Body of pancreas (tissue), 4 donors: ENCODE data around the gene HOXC11. TPM values are rescaled to one million over a fixed set of nuclear protein-coding genes. Genes with fewer than 3 reads are reported as not detected.

Source experiments
- ATAC-seq: fragments of 150-250 bp; one replicate; pipeline ENCODE4 v1.9.1; 2016
- DNase-seq, 4 donors: peaks; one replicate each; pipeline ENCODE4 v3.0.0-alpha.2; 2019
- H3K27ac ChIP-seq, 4 donors: fragments of 200-600 bp; sonication (generic); 1 replicate in 3 of 4; 2 replicates in 1 of 4; pipeline versions ENCODE4 v1.5.1 to v1.6.1; 2016 to 2019; ENCODE audit warnings: mild to moderate bottlenecking in 1 of 4, mixed read lengths in 1 of 4, moderate library complexity in 1 of 4
- H3K27me3 ChIP-seq, 2 donors: fragments of 200-600 bp; sonication (generic); one replicate each; pipeline ENCODE4 v1.6.0; 2016; ENCODE audit warnings: mild to moderate bottlenecking in 1 of 2
- H3K36me3 ChIP-seq, 2 donors: fragments of 200-600 bp; sonication (generic); replicated peaks in 1 of 2; 2 replicates each; pipeline ENCODE4 v1.5.1; 2016; ENCODE audit warnings: low read depth in 2 of 2; ENCODE audit not compliant: insufficient read depth in 1 of 2
- H3K4me1 ChIP-seq: fragments of 200-600 bp; sonication (generic); one replicate; pipeline ENCODE4 v1.6.0; 2016
- H3K4me3 ChIP-seq, 2 donors: fragments of 200-600 bp; sonication (generic); 1 replicate in 1 of 2; 2 replicates in 1 of 2; pipeline ENCODE4 v1.5.1; 2016 to 2019
- H3K9me3 ChIP-seq, 3 donors: fragments of 200-600 bp; sonication (generic); 1 replicate in 2 of 3; 2 replicates in 1 of 3; pipeline ENCODE4 v1.5.1; 2016
- POLR2A ChIP-seq, 3 donors: fragments of 450-650 bp; IDR thresholded peaks; one replicate each; pipeline ENCODE4 v1.6.1; 2016; ENCODE audit warnings: antibody characterized with exemption in 3 of 3, mild to moderate bottlenecking in 2 of 3
- WGBS, 2 donors: methylation state at CpG; one replicate each; pipeline ENCODE4 v1.1.5; 2017; 5-methylcytosine and 5-hydroxymethylcytosine counted together
- intact Hi-C: fragments of 100-400 bp; cut with DNase I; formaldehyde crosslinking; loops from one replicate; pipeline ENCODE4 v1.15.1; 2023
- total RNA-seq, 2 donors: library from RNA; depleted of rRNA; stranded (reverse); fragments of >200 nt; gene quantifications; one replicate each; pipeline ENCODE4 v1.1.0, GENCODE V29; 2016
- TF ChIP-seq, protein P1 (sequence below), 7 experiments: fragments of 450-650 bp in 4 of 7; fragments of 200-600 bp in 3 of 7; sonication (generic) in 3 of 7; IDR thresholded peaks; one replicate each; pipeline ENCODE4 v1.5.1; 2016 to 2019; ENCODE audit warnings: antibody characterized with exemption in 7 of 7

Gene HOXC11
- total RNA-seq, 2 donors from 2014 or later = not detected

DNA sequence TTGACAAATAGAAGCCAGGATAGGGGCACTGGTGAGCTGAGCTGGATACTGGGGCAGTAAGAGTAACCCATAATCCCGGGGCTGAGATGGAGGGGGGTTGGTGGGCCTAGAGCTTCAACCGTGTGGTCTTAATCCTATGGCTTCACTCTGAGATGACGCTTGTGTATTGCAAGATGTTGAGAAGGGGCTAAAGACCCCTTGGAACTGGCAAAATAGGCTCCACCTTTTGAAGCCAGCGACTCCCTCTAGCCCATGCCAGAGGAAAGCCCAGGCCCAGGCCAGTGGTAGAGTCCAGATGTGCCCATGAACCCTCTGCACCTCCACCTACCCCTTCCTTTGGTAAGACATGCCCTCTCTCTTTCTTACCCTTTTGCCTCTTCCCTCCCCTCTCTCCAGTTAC, 13.6 kb upstream of the HOXC11 start:
- Histone ChIP-seq H3K27ac (no peak overlapping the region), H3K9me3 (no peaks in the 10 kb centered on the region), H3K36me3 (no peaks in the 10 kb centered on the region), H3K4me1 (peaks cover 24% of the 10 kb centered on the region), H3K27me3 (peaks cover 0 to 79% of the 10 kb centered on the region in 2 donors), H3K4me3 (no peak overlapping the region)
- no peak for DNase-seq
- ATAC-seq = no peak
- intact Hi-C loops = no loop called here
- WGBS, 2 donors = 8 to 12% methylated on average over 4 of the region's 4 CpGs
- no peak for TF ChIP-seq POLR2A (IDR thresholded peaks at IDR 0.05)
- TF ChIP-seq, protein P1, sequence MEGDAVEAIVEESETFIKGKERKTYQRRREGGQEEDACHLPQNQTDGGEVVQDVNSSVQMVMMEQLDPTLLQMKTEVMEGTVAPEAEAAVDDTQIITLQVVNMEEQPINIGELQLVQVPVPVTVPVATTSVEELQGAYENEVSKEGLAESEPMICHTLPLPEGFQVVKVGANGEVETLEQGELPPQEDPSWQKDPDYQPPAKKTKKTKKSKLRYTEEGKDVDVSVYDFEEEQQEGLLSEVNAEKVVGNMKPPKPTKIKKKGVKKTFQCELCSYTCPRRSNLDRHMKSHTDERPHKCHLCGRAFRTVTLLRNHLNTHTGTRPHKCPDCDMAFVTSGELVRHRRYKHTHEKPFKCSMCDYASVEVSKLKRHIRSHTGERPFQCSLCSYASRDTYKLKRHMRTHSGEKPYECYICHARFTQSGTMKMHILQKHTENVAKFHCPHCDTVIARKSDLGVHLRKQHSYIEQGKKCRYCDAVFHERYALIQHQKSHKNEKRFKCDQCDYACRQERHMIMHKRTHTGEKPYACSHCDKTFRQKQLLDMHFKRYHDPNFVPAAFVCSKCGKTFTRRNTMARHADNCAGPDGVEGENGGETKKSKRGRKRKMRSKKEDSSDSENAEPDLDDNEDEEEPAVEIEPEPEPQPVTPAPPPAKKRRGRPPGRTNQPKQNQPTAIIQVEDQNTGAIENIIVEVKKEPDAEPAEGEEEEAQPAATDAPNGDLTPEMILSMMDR (IDR thresholded peaks at IDR 0.05) = no peak

DNA sequence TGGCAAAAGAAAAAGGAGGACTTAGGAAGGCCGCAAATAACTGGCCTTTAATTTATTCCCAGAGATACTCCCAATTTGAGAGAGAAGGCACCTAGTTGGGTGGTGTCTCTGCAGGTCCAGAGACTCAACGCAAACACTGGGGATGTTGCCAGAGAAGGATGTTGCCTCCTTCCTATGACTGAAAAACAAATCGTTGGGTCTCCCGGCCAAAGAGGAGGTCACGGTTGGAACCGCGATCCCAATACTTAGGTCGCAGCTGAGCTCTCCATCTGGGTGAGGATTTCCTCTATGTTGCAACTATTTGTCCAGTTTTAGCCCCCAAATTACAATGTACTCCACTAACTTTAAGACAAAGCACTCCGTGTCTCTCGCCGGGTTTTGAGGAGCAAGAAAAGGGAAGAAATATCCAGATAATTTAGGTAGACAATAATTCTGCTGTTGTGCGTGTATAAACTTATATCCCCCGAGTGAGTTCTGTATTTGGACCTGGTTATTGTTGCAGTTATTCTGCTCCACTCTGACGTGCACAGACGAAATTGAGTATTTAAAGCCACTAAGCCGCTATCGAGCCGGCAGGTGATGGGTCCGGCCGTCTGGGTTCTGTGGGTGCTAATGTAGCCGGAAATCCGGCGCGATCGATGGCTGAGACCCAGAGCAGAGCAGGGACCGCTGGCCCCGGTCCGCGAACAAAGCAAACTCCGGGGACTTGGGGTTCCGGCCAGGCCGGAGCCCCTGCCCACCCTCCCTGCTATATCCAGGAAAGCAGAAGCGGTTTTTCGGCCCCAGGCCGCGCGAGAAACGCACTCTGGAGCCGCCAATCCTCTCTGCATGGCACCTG, 12.5 kb upstream of the HOXC11 start:
- WGBS, 2 donors = 6 to 14% methylated on average over 30 to 39 of the region's 39 CpGs
- no peaks in the 10 kb centered on the region for H3K9me3 ChIP-seq
- no peak overlapping the region for H3K27ac ChIP-seq
- ATAC-seq (no peak), DNase-seq (no peak)
- intact Hi-C loops = no loop called here
- H3K36me3 ChIP-seq = no peaks in the 10 kb centered on the region
- TF ChIP-seq POLR2A (IDR thresholded peaks at IDR 0.05) = no peak
- TF ChIP-seq, protein P1 (IDR thresholded peaks at IDR 0.05) = no peak
- peaks cover 0 to 78% of the 10 kb centered on the region in 2 donors for H3K27me3 ChIP-seq
- H3K4me3 ChIP-seq = no peak overlapping the region
- H3K4me1 ChIP-seq = peaks cover 14% of the 10 kb centered on the region

DNA sequence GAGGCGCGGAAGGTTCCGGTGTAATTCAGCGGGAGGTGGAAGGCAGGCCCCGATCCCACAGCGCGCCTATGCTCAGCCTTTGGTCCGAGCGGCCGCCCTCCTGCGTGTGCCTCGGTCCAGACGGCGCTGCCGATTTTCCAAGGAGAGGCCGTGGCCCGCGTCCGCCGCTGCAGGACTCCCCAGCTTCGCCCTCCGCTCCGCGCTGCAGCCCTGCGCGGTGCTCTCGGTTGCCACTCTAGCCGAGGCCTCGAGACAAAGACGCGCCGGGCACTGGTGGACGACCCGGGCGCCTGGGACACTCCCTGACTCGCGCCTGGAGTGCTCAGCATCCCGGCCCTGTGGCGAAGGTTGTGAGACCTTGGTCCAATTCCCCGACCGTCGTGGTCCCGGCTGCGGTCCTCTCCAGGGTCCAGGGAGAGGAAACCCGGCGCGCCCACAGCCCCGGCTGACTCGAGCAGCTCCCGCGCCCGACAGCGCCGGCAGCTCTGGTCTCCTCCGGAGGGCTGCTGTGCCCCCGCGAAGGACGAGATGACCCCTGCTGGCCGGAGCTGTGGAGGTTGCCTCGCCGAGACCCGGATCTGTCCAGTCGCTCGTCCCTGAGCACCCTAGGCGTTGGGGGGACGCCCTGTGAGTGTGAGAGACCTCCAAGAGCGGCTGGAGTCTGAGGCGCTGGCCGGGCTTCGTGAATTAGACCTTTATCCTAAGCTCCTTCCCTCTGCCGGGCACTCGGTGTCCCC, 11.7 kb upstream of the HOXC11 start:
- ATAC-seq (no peak), DNase-seq (no peak)
- Histone ChIP-seq H3K4me3 (no peak overlapping the region), H3K27ac (no peak overlapping the region), H3K27me3 (peaks cover 0 to 78% of the 10 kb centered on the region in 2 donors), H3K9me3 (no peaks in the 10 kb centered on the region), H3K36me3 (no peaks in the 10 kb centered on the region), H3K4me1 (peaks cover 14% of the 10 kb centered on the region)
- intact Hi-C loops = no loop called here
- WGBS, 2 donors = 3% methylated on average over 71 of the region's 72 CpGs; no CpG with 5 or more reads in 1 of the 2 donors
- TF ChIP-seq, protein P1 (IDR thresholded peaks at IDR 0.05) = no peak
- TF ChIP-seq POLR2A (IDR thresholded peaks at IDR 0.05) = no peak

DNA sequence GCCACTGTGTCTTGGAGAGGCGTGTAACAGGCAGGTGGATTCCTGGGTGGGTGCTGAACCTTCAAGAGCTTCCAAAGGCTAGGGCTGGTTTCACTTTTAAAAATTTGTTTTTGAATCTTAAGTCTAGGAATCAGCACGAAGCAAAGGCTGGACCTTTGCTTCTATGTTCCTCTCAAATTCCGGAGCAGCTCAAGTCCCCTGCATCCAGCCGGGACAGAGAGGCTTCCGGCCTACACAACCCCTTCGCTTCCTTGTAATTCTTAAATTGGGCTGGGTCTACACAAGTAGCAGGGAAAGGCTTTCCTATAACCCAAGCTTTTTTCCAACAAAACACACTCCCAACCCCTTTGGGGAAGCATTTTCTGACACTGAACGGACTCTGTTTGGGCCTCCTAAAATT, 9.9 kb upstream of the HOXC11 start:
- H3K4me1 ChIP-seq = peaks cover 21% of the 10 kb centered on the region
- no peaks in the 10 kb centered on the region for H3K9me3 ChIP-seq
- ATAC-seq (no peak), DNase-seq (no peak)
- no peak overlapping the region for H3K27ac ChIP-seq
- WGBS, 2 donors = 28 to 31% methylated on average over 7 of the region's 7 CpGs
- H3K36me3 ChIP-seq = no peaks in the 10 kb centered on the region
- H3K27me3 ChIP-seq = peaks cover 0 to 77% of the 10 kb centered on the region in 2 donors
- no peak overlapping the region for H3K4me3 ChIP-seq
- intact Hi-C loops = no loop called here
- no peak for TF ChIP-seq POLR2A (IDR thresholded peaks at IDR 0.05)
- TF ChIP-seq, protein P1 (IDR thresholded peaks at IDR 0.05) = no peak
